ENCODE measurements around the gene RPL7A. TPM values are rescaled to one million over a fixed set of nuclear protein-coding genes. Genes with fewer than 3 reads are reported as not detected.
A peak's percentile ranks its signal among the peaks of the same experiment; 100 is the strongest.

RPL7A gene
- total and polyA plus RNA-seq, 2 of the 13 experiments (the other 11 are each of a cell fraction or from before 2014, with no cell fraction given), result 2,401 to 2,938 TPM

- TF ChIP-seq RXRB (CRISPR knock-in tag; IDR thresholded peaks at IDR 0.05; ENCODE audit: borderline replicate concordance), result no peak
- TF ChIP-seq NR2F1 (CRISPR knock-in tag; IDR thresholded peaks at IDR 0.05), result no peak
- TF ChIP-seq FOXJ3 (CRISPR knock-in tag; IDR thresholded peaks at IDR 0.05; ENCODE audit: borderline replicate concordance), result no peak
- no peak for TF ChIP-seq ZNF282 (IDR thresholded peaks at IDR 0.05; ENCODE audit: partially characterized antibody)
- no peak for TF ChIP-seq RORA (CRISPR knock-in tag; IDR thresholded peaks at IDR 0.05)
- no peak for TF ChIP-seq RNF2 (conservative IDR thresholded peaks at IDR 0.05; ENCODE audit: low read depth)
- TF ChIP-seq FOXA1 (IDR thresholded peaks at IDR 0.05), result no peak
- no peak for TF ChIP-seq FOXA1 (CRISPR knock-in tag; IDR thresholded peaks at IDR 0.05)
- TF ChIP-seq ZNF737 (CRISPR knock-in tag; IDR thresholded peaks at IDR 0.05; ENCODE audit: borderline replicate concordance), result no peak
- no peak for TF ChIP-seq NFYC (CRISPR knock-in tag; IDR thresholded peaks at IDR 0.05)
- TF ChIP-seq NFIB (CRISPR knock-in tag; IDR thresholded peaks at IDR 0.05; ENCODE audit: borderline replicate concordance), result no peak
- no peak for TF ChIP-seq SMARCE1 (IDR thresholded peaks at IDR 0.05; ENCODE audit: borderline replicate concordance)
- no peak for TF ChIP-seq U2AF2 (IDR thresholded peaks at IDR 0.05; ENCODE audit: low read depth, low read length)
- no peak for TF ChIP-seq SIN3A (IDR thresholded peaks at IDR 0.05; ENCODE audit: borderline replicate concordance, low read depth, low read length)
- TF ChIP-seq ZNF670 (CRISPR knock-in tag; IDR thresholded peaks at IDR 0.05; ENCODE audit: borderline replicate concordance), result no peak
- TF ChIP-seq, protein P1, sequence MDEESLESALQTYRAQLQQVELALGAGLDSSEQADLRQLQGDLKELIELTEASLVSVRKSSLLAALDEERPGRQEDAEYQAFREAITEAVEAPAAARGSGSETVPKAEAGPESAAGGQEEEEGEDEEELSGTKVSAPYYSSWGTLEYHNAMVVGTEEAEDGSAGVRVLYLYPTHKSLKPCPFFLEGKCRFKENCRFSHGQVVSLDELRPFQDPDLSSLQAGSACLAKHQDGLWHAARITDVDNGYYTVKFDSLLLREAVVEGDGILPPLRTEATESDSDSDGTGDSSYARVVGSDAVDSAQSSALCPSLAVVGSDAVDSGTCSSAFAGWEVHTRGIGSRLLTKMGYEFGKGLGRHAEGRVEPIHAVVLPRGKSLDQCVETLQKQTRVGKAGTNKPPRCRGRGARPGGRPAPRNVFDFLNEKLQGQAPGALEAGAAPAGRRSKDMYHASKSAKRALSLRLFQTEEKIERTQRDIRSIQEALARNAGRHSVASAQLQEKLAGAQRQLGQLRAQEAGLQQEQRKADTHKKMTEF (CRISPR knock-in tag; IDR thresholded peaks at IDR 0.05), result no peak
- peak; percentile 40; the same call in 1 of the 2 replicates for TF ChIP-seq RBFOX2 (IDR thresholded peaks at IDR 0.05; ENCODE audit: low read depth, low read length)
- TF ChIP-seq, protein P2, sequence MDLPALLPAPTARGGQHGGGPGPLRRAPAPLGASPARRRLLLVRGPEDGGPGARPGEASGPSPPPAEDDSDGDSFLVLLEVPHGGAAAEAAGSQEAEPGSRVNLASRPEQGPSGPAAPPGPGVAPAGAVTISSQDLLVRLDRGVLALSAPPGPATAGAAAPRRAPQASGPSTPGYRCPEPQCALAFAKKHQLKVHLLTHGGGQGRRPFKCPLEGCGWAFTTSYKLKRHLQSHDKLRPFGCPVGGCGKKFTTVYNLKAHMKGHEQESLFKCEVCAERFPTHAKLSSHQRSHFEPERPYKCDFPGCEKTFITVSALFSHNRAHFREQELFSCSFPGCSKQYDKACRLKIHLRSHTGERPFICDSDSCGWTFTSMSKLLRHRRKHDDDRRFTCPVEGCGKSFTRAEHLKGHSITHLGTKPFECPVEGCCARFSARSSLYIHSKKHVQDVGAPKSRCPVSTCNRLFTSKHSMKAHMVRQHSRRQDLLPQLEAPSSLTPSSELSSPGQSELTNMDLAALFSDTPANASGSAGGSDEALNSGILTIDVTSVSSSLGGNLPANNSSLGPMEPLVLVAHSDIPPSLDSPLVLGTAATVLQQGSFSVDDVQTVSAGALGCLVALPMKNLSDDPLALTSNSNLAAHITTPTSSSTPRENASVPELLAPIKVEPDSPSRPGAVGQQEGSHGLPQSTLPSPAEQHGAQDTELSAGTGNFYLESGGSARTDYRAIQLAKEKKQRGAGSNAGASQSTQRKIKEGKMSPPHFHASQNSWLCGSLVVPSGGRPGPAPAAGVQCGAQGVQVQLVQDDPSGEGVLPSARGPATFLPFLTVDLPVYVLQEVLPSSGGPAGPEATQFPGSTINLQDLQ (CRISPR knock-in tag; IDR thresholded peaks at IDR 0.05), result no peak
- TF ChIP-seq SP5 (CRISPR knock-in tag; IDR thresholded peaks at IDR 0.05; ENCODE audit: borderline replicate concordance, low read depth), result peak; percentile 74; the same call in 1 of the 2 replicates
- TF ChIP-seq ZNF101 (CRISPR knock-in tag; IDR thresholded peaks at IDR 0.05; ENCODE audit: borderline replicate concordance, low read depth), result no peak
- TF ChIP-seq ZNF30 (CRISPR knock-in tag; IDR thresholded peaks at IDR 0.05), result no peak
- TF ChIP-seq HES4 (CRISPR knock-in tag; IDR thresholded peaks at IDR 0.05; ENCODE audit: borderline replicate concordance), result no peak
- no peak for TF ChIP-seq ZNF33B (CRISPR knock-in tag; IDR thresholded peaks at IDR 0.05)
- TF ChIP-seq TRIM24 (CRISPR knock-in tag; IDR thresholded peaks at IDR 0.05), result no peak
- no peak for TF ChIP-seq POLR2AphosphoS5 (IDR thresholded peaks at IDR 0.05; ENCODE audit: low read depth, low read length)
- TF ChIP-seq, protein P3, sequence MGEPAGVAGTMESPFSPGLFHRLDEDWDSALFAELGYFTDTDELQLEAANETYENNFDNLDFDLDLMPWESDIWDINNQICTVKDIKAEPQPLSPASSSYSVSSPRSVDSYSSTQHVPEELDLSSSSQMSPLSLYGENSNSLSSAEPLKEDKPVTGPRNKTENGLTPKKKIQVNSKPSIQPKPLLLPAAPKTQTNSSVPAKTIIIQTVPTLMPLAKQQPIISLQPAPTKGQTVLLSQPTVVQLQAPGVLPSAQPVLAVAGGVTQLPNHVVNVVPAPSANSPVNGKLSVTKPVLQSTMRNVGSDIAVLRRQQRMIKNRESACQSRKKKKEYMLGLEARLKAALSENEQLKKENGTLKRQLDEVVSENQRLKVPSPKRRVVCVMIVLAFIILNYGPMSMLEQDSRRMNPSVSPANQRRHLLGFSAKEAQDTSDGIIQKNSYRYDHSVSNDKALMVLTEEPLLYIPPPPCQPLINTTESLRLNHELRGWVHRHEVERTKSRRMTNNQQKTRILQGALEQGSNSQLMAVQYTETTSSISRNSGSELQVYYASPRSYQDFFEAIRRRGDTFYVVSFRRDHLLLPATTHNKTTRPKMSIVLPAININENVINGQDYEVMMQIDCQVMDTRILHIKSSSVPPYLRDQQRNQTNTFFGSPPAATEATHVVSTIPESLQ (CRISPR knock-in tag; conservative IDR thresholded peaks at IDR 0.05), result no peak
Measured at GRCh38 chr9:133359399-133360175, 11.6 kb downstream of the RPL7A start (continued).

Data from HepG2 (cell line).